Measurements from ENCODE around the gene CNIH1. TPM values are rescaled to one million over a fixed set of nuclear protein-coding genes. Genes with fewer than 3 reads are reported as not detected.
"Not testable (repeated sequence)": the region's sequence is repeated elsewhere in the genome, so short reads cannot be mapped to it uniquely, and the experiment has no call there.

CNIH1 gene
- total and polyA plus RNA-seq, 7 donors, result 97.6 to 261 (median 147) TPM

DNA sequence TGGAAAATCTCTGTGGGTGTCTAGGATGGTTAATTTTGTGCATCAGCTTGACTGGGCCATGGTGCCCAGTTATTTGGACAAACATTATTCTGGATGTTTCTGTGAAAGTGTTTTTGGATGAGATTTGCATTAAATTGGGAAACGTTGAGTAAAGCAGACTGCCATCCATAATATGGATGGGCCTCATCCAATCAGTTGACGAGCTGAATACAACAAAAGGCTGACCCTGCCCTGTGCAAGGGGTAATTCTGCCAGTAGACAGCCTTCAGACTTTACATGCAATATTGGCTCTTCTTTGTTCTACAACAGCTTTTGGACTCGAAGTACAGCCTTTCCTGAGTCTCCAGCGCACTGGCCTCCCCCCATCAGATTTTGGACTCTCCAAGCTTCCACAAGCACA lies 45.9 kb downstream of the CNIH1 start:
- WGBS, 2 donors, result 82 to 95% methylated on average over 4 of the region's 4 CpGs
- no peaks in the 10 kb centered on the region for H3K36me3 ChIP-seq

DNA sequence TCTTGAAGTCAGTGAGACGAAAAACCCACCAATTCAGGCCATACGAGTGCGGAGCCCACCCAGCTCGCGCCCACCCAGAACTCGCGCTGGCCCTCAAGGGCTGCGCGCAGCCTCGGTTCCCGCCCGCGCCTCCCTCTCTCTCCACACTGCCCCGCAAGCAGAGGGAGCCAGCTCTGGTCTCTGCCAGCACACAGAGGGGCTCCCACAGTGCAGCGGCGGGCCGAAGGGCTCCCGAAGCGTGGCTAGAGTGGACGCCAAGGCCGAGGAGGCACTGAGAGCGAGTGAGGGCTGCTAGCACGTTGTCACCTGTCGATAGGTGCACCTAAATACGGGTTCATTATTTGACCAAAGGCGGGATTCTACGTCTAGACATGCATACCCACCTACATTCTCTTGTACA lies 46.6 kb downstream of the CNIH1 start:
- no peaks in the 10 kb centered on the region for H3K27me3 ChIP-seq
- no peak overlapping the region for H3K27ac ChIP-seq
- intact Hi-C loops (cut with DNase I), result no loop called here
- no peaks in the 10 kb centered on the region for H3K36me3 ChIP-seq
- peaks cover 0 to 15% (median 7%) of the 10 kb centered on the region in 4 donors for H3K4me1 ChIP-seq
- no peak for DNase-seq
- no peak for TF ChIP-seq POLR2AphosphoS5 (IDR thresholded peaks at IDR 0.05)
- TF ChIP-seq EP300 (IDR thresholded peaks at IDR 0.05), result no peak
- TF ChIP-seq, protein P1, sequence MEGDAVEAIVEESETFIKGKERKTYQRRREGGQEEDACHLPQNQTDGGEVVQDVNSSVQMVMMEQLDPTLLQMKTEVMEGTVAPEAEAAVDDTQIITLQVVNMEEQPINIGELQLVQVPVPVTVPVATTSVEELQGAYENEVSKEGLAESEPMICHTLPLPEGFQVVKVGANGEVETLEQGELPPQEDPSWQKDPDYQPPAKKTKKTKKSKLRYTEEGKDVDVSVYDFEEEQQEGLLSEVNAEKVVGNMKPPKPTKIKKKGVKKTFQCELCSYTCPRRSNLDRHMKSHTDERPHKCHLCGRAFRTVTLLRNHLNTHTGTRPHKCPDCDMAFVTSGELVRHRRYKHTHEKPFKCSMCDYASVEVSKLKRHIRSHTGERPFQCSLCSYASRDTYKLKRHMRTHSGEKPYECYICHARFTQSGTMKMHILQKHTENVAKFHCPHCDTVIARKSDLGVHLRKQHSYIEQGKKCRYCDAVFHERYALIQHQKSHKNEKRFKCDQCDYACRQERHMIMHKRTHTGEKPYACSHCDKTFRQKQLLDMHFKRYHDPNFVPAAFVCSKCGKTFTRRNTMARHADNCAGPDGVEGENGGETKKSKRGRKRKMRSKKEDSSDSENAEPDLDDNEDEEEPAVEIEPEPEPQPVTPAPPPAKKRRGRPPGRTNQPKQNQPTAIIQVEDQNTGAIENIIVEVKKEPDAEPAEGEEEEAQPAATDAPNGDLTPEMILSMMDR (IDR thresholded peaks at IDR 0.05), result no peak
- no peak for TF ChIP-seq POLR2A (IDR thresholded peaks at IDR 0.05)
- 96 to 97% methylated on average over 27 of the region's 27 CpGs for WGBS, 2 donors
- H3K9me3 ChIP-seq, result no peaks in the 10 kb centered on the region
- no peak overlapping the region for H3K4me3 ChIP-seq

More for the DNA sequence above, 45.9 kb downstream of the CNIH1 start:
- no peak for DNase-seq
- H3K9me3 ChIP-seq, result no peaks in the 10 kb centered on the region
- TF ChIP-seq POLR2AphosphoS5 (IDR thresholded peaks at IDR 0.05), result no peak
- TF ChIP-seq, protein P1 (IDR thresholded peaks at IDR 0.05), result no peak
- TF ChIP-seq EP300 (IDR thresholded peaks at IDR 0.05), result no peak
- TF ChIP-seq POLR2A (IDR thresholded peaks at IDR 0.05), result no peak
- intact Hi-C loops (cut with DNase I), result loop anchor here (5.0 kb wide), 1 partner anchor 47 kb away; the partner anchor contains the start of gene CNIH1
- no peak overlapping the region for H3K4me3 ChIP-seq
- H3K27me3 ChIP-seq, result no peaks in the 10 kb centered on the region
- H3K4me1 ChIP-seq, result peaks cover 0 to 15% (median 7%) of the 10 kb centered on the region in 4 donors
- H3K27ac ChIP-seq, result no peak overlapping the region

DNA sequence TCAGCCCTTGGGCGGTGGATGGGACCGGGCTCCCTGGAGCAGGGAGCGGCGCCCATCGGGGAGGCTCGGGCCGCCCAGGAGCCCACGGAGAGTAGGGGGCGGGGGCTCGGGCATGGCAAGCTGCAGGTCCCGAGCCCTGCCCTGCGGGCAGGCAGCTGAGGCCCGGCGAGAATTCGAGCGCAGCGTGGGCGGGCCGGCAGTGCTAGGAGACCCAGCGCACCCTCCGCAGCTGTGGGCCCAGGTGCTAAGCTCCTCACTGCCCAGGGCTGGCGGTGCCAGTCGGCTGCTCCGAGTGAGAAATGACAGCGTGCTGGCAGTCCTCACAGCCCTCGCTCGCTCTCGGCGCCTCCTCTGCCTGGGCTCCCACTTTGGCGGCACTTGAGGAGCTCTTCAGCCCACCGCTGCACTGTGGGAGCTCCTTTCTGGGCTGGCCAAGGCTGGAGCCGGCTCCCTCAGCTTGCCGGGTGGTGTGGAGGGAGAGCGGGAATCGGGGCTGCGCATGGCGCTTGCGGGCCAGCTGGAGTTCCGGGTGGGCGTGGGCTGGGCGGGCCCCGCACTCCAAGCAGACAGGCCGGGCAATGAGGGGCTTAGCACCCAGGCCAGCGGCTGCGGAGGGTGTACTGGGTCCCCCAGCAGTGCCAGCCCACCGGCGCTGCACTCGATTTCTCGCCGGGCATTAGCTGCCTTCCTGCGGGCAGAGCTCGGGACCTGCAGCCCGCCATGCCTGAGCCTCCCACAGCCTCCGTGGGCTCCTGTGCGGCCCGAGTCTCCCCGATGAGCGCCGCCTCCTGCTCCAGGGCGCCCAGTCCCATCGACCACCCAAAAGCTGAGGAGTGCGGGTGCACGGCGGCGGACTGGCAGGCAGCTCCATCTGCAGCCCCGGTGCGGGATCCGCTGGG lies 47.9 kb downstream of the CNIH1 start:
- not testable (repeated sequence) for H3K27me3 ChIP-seq, DNase-seq

DNA sequence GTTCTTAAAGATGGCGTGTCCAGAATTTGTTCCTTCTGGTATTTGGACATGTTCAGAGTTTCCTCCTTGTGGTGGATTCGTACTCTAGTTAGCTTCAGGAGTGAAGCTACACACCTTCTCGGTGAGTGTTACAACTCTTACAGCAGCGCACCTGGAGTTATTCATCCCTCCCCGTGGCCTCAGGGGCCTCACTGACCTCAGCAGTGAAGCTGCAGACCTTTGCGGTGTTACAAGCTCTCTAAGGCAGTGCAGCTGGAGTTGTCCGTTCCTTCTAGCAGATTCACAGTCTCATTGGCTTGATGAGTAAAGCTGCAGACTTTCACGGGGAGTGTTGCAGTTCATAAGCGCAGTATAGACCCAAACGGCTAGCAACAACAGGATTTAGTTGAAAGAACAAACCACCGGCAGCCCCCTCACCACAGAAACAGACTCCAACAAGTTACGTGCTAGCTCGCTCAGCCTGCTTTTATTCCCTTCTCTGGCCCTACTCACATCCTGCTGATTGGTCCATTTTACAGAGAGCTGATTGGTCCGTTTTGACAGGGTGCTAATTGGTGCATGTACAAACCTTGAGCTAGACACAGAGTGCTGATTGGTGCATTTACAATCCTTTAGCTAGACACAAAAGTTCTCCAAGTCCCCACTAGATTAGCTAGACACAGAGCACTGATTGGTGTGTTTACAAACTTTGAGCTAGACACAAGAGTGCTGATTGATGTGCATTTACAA lies 48.9 kb downstream of the CNIH1 start:
- H3K4me3 ChIP-seq, result no peak overlapping the region
- H3K4me1 ChIP-seq, result peaks cover 0 to 8% (median 3%) of the 10 kb centered on the region in 4 donors
- WGBS, 2 donors, result 90 to 92% methylated on average over 14 of the region's 14 CpGs
- H3K36me3 ChIP-seq, result no peaks in the 10 kb centered on the region
- H3K9me3 ChIP-seq, result no peaks in the 10 kb centered on the region
- no peak overlapping the region for H3K27ac ChIP-seq
- DNase-seq, result no peak
- intact Hi-C loops (cut with DNase I), result no loop called here
- TF ChIP-seq POLR2A (IDR thresholded peaks at IDR 0.05) (no peak), EP300 (IDR thresholded peaks at IDR 0.05) (no peak), POLR2AphosphoS5 (IDR thresholded peaks at IDR 0.05) (no peak)
- TF ChIP-seq, protein P1 (IDR thresholded peaks at IDR 0.05), result no peak
- no peaks in the 10 kb centered on the region for H3K27me3 ChIP-seq

More for the DNA sequence above, 47.9 kb downstream of the CNIH1 start:
- peaks cover 0 to 15% (median 7%) of the 10 kb centered on the region in 4 donors for H3K4me1 ChIP-seq
- H3K27ac ChIP-seq; H3K4me3 ChIP-seq; H3K9me3 ChIP-seq; H3K36me3 ChIP-seq; intact Hi-C loops (cut with DNase I): not testable (repeated sequence)
- WGBS, 2 donors, result 96% methylated on average over 68 of the region's 68 CpGs

DNA sequence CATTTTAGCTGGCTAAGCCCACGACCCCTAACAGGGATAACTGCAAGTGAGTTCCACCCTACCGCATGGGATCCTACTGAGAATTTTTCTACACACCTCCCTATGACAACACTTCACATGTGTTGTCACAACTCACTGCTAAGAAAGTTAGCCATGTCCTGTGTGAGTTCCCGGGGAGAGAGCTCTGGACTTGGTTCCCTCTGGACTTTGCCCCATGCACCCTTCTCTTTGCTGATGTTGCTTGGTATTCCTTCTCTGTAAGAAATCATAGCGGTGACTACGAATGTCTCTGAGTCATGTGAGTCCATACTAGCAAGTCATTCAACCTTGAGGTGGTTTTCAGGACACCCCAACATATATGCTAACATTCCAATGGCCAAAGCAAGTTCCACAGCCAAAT lies 53.8 kb downstream of the CNIH1 start:
- intact Hi-C loops (cut with DNase I), result no loop called here
- no peak for TF ChIP-seq POLR2A (IDR thresholded peaks at IDR 0.05)
- no peak for TF ChIP-seq EP300 (IDR thresholded peaks at IDR 0.05)
- no peak for TF ChIP-seq POLR2AphosphoS5 (IDR thresholded peaks at IDR 0.05)
- TF ChIP-seq, protein P1 (IDR thresholded peaks at IDR 0.05), result no peak
- DNase-seq, result no peak
- H3K4me3 ChIP-seq, result no peak overlapping the region
- no peaks in the 10 kb centered on the region for H3K9me3 ChIP-seq
- no peak overlapping the region for H3K27ac ChIP-seq
- no peaks in the 10 kb centered on the region for H3K36me3 ChIP-seq
- WGBS, 2 donors, result 39 to 78% methylated on average over 5 of the region's 5 CpGs
- no peaks in the 10 kb centered on the region for H3K4me1 ChIP-seq
- H3K27me3 ChIP-seq, result no peaks in the 10 kb centered on the region

All from sigmoid colon (tissue), 7 donors.